Uterus (tissue), 4 donors: ENCODE data around the gene PRAF2. TPM values are rescaled to one million over a fixed set of nuclear protein-coding genes. Genes with fewer than 3 reads are reported as not detected.

Experiments used
- DNase-seq, 2 donors: peaks; one replicate each; pipeline ENCODE4 v3.0.0-alpha.2; 2019 to 2020
- H3K27ac ChIP-seq, 2 donors: fragments of 200-600 bp; sonication (generic); 1 replicate in 1 of 2; 2 replicates in 1 of 2; pipeline ENCODE4 v1.5.1; 2016 to 2018
- H3K27me3 ChIP-seq, 2 donors: fragments of 200-600 bp; sonication (generic); one replicate each; pipeline ENCODE4 v1.5.1; 2018 to 2019; ENCODE audit warnings: control low read depth in 1 of 2
- H3K36me3 ChIP-seq, 2 donors: fragments of 200-600 bp; sonication (generic); one replicate each; pipeline ENCODE4 v1.5.1; 2019; ENCODE audit warnings: control low read depth in 1 of 2
- H3K4me1 ChIP-seq, 2 donors: fragments of 200-600 bp; sonication (generic); one replicate each; pipeline ENCODE4 v1.5.1; 2018 to 2019; ENCODE audit warnings: control low read depth in 1 of 2
- H3K4me3 ChIP-seq, 2 donors: fragments of 200-600 bp; sonication (generic); 1 replicate in 1 of 2; 2 replicates in 1 of 2; pipeline ENCODE4 v1.5.1; 2018 to 2019; ENCODE audit warnings: mild to moderate bottlenecking in 1 of 2
- H3K9me3 ChIP-seq, 2 donors: fragments of 200-600 bp; sonication (generic); one replicate each; pipeline ENCODE4 v1.5.1; 2019; ENCODE audit warnings: control low read depth in 1 of 2
- POLR2A ChIP-seq, 2 donors: fragments of 450-650 bp; IDR thresholded peaks; one replicate each; pipeline ENCODE4 v1.6.1; 2016; ENCODE audit warnings: antibody characterized with exemption in 2 of 2, mild to moderate bottlenecking in 1 of 2, moderate library complexity in 1 of 2
- intact Hi-C: fragments of 100-400 bp; cut with DNase I; formaldehyde crosslinking; loops from one replicate; pipeline ENCODE4 v1.15.1; 2023; ENCODE audit warnings: low total_unique reads
- small RNA-seq: library from RNA; depleted of rRNA; stranded (forward); fragments of <200 nt; gene quantifications from one replicate; pipeline ENCODE3, GENCODE V24; 2016
- total RNA-seq, 4 donors: library from RNA; depleted of rRNA in 3 of 4; stranded (reverse); fragments of >200 nt in 3 of 4; gene quantifications; one replicate each; pipeline versions ENCODE4 v1.1.0 to v1.2.4, GENCODE V29; 2014 to 2023
- TF ChIP-seq, protein P1 (sequence below), 4 experiments: fragments of 200-600 bp in 2 of 4; fragments of 450-650 bp in 2 of 4; sonication (generic) in 2 of 4; IDR thresholded peaks; one replicate each; pipeline ENCODE4 v1.5.1; 2016 to 2019; ENCODE audit warnings: antibody characterized with exemption in 4 of 4, mild to moderate bottlenecking in 2 of 4, moderate library complexity in 1 of 4
- donor health status: DM: yes; HTN: yes; CAD: no.

PRAF2 gene
- total RNA-seq, 4 donors from 2014 or later: 0.77 to 45.2 (median 23.8) TPM

DNA sequence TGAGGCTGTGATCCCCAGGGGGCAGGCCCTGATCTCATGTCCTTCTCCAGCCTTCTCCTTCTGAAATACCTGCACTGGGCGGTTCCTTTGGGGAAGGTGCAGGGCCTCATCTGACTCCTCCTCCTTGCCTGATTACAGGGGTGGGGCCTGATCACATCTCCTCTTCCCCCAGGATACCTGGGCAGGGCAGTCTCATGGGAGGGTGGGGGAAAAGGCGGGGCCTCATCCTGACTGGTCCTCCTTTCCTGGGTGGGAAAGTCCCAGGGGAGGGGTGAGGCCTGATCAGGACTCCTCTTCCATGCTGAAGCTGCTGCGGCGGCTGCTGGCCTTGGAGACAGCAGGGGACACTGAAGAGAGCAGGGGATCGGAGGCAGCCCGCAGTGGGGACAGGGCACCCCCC, 43.9 kb downstream of the PRAF2 start:
- Histone ChIP-seq H3K4me1 (no peaks in the 10 kb centered on the region), H3K9me3 (no peaks in the 10 kb centered on the region), H3K4me3 (no peak overlapping the region), H3K27me3 (no peaks in the 10 kb centered on the region), H3K27ac (no peak overlapping the region), H3K36me3 (no peaks in the 10 kb centered on the region)
- TF ChIP-seq POLR2A (IDR thresholded peaks at IDR 0.05): no peak
- TF ChIP-seq, protein P1, sequence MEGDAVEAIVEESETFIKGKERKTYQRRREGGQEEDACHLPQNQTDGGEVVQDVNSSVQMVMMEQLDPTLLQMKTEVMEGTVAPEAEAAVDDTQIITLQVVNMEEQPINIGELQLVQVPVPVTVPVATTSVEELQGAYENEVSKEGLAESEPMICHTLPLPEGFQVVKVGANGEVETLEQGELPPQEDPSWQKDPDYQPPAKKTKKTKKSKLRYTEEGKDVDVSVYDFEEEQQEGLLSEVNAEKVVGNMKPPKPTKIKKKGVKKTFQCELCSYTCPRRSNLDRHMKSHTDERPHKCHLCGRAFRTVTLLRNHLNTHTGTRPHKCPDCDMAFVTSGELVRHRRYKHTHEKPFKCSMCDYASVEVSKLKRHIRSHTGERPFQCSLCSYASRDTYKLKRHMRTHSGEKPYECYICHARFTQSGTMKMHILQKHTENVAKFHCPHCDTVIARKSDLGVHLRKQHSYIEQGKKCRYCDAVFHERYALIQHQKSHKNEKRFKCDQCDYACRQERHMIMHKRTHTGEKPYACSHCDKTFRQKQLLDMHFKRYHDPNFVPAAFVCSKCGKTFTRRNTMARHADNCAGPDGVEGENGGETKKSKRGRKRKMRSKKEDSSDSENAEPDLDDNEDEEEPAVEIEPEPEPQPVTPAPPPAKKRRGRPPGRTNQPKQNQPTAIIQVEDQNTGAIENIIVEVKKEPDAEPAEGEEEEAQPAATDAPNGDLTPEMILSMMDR (IDR thresholded peaks at IDR 0.05): no peak
- DNase-seq: no peak
- intact Hi-C loops: no loop called here

Small RNA genes within 50 kb of the gene (small RNA-seq; reads per million reads assigned to genes)
- gene RNU4-52P: not detected

Other genes starting within 250 kb of the PRAF2 start
- gene ERAS, start 247.5 kb downstream of the PRAF2 start, total RNA-seq: under 1 TPM in 2 of 4 donors, not detected in 2; 0.41 to 0.46 TPM
- gene PCSK1N, start 238.4 kb downstream of the PRAF2 start, total RNA-seq: 10 to 100 TPM in 1 of 4 donors, 1 to 10 TPM in 2, not detected in 1; 3.0 to 15.9 (median 3.4) TPM
- gene TIMM17B, start 176.2 kb downstream of the PRAF2 start, total RNA-seq: 10 to 100 TPM in 3 of 4 donors, 1 to 10 TPM in 1; 4.1 to 29.5 (median 17.2) TPM
- 10 to 100 TPM; 46.4 to 90.7 (median 70.3) TPM for gene PQBP1, start 176.1 kb downstream of the PRAF2 start, total RNA-seq
- 10 to 100 TPM in 2 of 4 donors, 1 to 10 TPM in 2; 4.4 to 16.9 (median 11.1) TPM for gene SLC35A2, start 162.4 kb downstream of the PRAF2 start, total RNA-seq
- 10 to 100 TPM in 1 of 4 donors, 1 to 10 TPM in 2, not detected in 1; 4.8 to 16.8 (median 9.1) TPM for gene PIM2, start 155.0 kb downstream of the PRAF2 start, total RNA-seq
- 10 to 100 TPM in 3 of 4 donors, 1 to 10 TPM in 1; 8.5 to 58.7 (median 21.8) TPM for gene OTUD5, start 116.4 kb downstream of the PRAF2 start, total RNA-seq
- 1 to 10 TPM in 2 of 4 donors, under 1 TPM in 1, not detected in 1; 0.29 to 4.6 (median 3.2) TPM for gene KCND1, start 102.2 kb downstream of the PRAF2 start, total RNA-seq
- gene GRIPAP1, start 71.7 kb downstream of the PRAF2 start, total RNA-seq: 10 to 100 TPM; 15.4 to 57.6 (median 22.0) TPM
- gene TFE3, start 30.6 kb downstream of the PRAF2 start, total RNA-seq: 10 to 100 TPM; 16.7 to 75.0 (median 38.7) TPM
- gene CCDC120, start 15.0 kb downstream of the PRAF2 start, total RNA-seq: 10 to 100 TPM in 1 of 4 donors, 1 to 10 TPM in 3; 2.0 to 12.0 (median 4.2) TPM
- gene WDR45, start 5.9 kb upstream of the PRAF2 start, total RNA-seq: 10 to 100 TPM; 37.6 to 96.5 (median 58.7) TPM
- 10 to 100 TPM in 2 of 4 donors, 1 to 10 TPM in 2; 5.6 to 22.0 (median 12.8) TPM for gene GPKOW, start 49.7 kb upstream of the PRAF2 start, total RNA-seq
- 10 to 100 TPM in 1 of 4 donors, 1 to 10 TPM in 2, under 1 TPM in 1; 0.77 to 12.4 (median 5.2) TPM for gene MAGIX, start 88.8 kb upstream of the PRAF2 start, total RNA-seq
- gene PLP2, start 97.9 kb upstream of the PRAF2 start, total RNA-seq: 100 to 1,000 TPM in 1 of 4 donors, 10 to 100 TPM in 1, 1 to 10 TPM in 2; 2.6 to 171 (median 23.3) TPM
- 10 to 100 TPM; 14.2 to 17.6 (median 15.8) TPM for gene PRICKLE3, start 112.4 kb upstream of the PRAF2 start, total RNA-seq
- 1 to 10 TPM in 3 of 4 donors, not detected in 1; 2.0 to 4.4 (median 3.0) TPM for gene SYP, start 126.2 kb upstream of the PRAF2 start, total RNA-seq
- under 1 TPM in 2 of 4 donors, not detected in 2; 0.07 to 0.98 TPM for gene CACNA1F, start 159.3 kb upstream of the PRAF2 start, total RNA-seq
- gene CCDC22, start 161.5 kb upstream of the PRAF2 start, total RNA-seq: 10 to 100 TPM in 2 of 4 donors, 1 to 10 TPM in 2; 1.0 to 15.3 (median 10.6) TPM
- not detected for gene FOXP3, start 190.7 kb upstream of the PRAF2 start, total RNA-seq
- 10 to 100 TPM in 1 of 4 donors, 1 to 10 TPM in 3; 3.3 to 16.5 (median 8.0) TPM for gene PPP1R3F, start 195.8 kb upstream of the PRAF2 start, total RNA-seq
- gene GAGE10, start 229.6 kb upstream of the PRAF2 start, total RNA-seq: not detected
- gene GAGE12J, start 248.0 kb upstream of the PRAF2 start, total RNA-seq: not detected